ENCODE results near the gene PIGH.
"Not testable (repeated sequence)": the region's sequence is repeated elsewhere in the genome, so short reads cannot be mapped to it uniquely, and the experiment has no call there.

PIGH gene

DNA sequence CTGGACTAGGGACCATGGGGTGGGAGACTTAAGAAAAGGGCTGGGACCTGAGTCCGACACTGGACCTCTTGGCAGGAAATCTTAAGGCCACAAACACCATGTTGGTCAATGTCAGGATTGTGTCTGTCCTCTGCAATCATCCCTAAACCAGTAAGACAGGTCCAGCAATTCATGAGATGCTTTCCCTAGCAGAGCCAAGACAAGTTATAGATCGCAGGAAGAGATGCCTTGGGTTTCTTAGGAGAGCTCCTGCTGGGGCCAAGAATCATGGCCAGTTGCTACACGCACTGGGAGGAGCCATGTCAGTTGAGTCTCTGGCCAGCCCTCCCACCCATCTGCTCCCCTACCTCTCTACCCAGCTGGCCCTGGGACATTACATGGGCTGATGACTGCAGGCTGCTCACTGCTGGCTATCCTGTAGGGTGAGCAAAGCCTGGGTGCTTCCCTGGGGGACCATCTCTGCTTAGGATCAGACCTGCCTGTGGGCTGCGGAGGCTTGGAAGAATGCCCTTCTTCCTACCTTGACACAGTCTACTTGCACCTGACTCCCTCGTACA is 52.8 kb downstream of the PIGH start:
- no peak for FAIRE-seq

DNA sequence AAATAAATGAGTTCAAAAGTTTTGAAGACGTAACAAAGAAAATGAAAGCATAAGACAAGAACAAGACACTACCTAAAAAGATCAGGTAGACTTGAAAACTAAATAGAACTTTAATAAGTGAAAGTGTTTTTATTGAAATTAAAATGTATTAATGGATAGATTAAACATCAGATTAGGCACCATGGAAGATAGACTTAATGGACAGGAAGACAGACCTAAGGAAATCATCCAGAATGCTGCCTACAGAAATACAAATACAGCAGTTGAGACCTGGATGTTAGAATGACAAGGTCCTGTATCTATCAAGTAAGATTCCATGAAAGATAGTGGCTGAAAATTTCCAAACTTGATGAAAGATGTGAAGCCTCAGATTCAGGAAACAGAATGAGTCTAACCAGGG is 55.5 kb downstream of the PIGH start:
- FAIRE-seq = no peak

DNA sequence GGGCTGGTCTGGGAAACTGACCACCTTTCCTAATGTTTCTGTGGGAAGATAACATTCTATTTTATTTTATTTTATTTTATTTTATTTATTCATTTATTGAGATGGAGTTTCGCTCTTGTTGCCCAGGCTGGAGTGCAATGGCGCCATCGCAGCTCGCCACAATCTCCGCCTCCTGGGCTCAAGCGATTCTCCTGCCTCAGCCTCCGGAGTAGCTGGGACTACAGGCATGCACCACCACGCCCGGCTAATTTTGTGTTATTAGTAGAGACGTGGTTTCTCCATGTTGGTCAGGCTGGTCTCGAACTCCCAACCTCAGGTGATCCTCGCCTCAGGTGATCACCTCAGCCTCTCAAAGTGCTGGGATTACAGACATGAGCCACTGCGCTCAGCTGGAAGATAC is 57.4 kb downstream of the PIGH start:
- not testable (repeated sequence) for FAIRE-seq

DNA sequence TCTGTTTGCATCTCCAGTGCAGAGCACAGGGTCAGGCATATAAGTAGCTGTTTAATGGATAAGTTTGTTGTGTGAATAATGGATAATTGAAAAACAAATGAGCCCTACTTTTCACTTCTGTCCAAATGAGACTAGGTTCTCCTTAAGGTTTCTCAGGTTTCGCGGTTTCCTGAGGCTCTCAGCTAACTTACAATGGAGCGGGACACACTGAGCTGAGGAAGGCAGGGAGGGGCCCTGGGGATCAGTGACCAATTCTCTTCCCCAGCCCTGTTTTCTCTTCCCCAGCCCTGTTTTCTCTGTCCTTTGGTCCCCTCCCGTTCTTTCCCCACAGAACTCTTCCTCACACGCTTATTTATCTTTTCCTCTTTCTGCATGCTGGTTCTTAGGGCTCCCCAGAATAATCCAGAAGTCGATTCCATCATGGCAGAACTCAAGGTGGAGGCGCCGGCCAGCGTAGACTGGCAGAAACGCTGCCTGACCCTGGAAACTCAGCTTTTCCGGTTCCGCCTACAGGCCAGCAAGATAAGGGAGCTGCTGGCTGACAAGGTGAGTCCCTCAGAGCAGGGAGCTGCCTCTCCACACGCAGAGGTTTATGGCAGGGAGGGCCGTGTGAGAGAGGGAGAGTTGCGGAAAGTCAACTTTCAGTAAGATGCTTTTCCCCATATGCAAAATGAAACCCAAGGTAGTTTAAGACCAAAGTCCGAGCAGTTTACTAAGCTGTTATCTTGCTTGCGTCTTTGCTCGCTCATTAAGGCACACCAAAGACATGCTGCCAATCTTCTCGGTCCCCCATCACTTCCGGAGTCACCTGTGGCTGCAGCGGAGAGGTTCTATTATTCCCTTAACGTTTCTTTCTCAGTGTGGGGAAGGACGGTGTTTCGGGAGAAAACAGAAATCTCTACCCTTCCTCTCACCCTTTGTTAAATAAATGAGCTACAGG is 58.4 kb downstream of the PIGH start:
- FAIRE-seq = peak; percentile 53

Data from colon (tissue), 2 donors.